ENCODE measurements around the gene KCNG1. TPM values are rescaled to one million over a fixed set of nuclear protein-coding genes. Genes with fewer than 3 reads are reported as not detected.
A peak's percentile ranks its signal among the peaks of the same experiment; 100 is the strongest.

Gene KCNG1
- total RNA-seq (ENCODE audit: low replicate concordance): 2.2 and 11.4 TPM in 2 replicates

DNA sequence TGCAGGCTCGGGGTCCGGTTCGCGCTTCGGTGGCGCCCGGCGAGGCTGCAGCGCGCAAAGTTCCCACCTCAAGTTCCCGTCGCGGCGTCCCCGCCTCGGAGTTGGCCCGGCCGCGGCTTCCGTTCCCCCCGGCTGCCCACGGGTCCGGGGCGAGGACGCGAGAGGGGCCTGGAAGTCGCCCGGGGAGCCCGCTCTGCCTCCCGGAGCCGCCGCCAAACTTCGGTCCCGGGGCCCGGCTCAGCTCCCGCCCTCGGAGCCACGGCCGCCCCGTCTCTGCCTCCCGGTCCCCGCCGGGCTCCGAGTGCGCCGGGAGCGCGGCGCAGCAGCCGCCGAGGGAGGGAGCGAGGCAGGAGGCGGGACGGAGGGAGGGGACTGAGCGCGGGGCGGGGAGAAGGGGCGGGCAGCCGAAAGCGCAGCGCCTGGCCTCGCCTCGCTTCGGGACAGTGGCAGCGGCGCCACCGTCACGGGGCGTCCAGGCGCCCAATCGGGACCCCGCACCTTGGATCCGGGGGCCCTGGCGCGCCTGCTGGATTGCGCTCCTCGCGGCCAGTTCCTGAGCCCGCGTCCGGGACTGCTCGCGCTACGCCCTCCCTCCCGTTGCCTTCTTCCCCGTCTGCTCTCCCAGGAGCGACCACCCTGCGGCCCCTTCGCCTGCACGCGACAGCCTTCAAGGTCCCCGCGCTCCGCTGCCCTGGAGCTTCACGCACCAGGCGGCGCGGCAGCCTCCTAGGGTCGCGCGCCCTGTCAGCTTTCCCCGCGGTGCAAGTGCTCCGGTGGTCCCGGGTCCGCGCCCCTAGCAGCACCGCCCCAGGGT, at the start of gene KCNG1:
KCNG1 (minus strand) TSS at position 305 of the 814 bp plus-strand sequence. CDS start 12,769 bp downstream, outside the sequence.
- Histone ChIP-seq H3K4me2 (peak within 1 kb of the TSS; percentile 84), H3K9me3 (ENCODE audit: low read depth) (no peaks in the 10 kb centered on the region), H3K27ac (no peak within 1 kb of the TSS), H3F3A (ENCODE audit: low read depth) (peaks cover 23% of the 10 kb centered on the region), H3K27me3 (peaks cover 75% of the 10 kb centered on the region), H3K79me2 (ENCODE audit: low read depth) (no peaks in the 10 kb centered on the region), H4K20me1 (ENCODE audit: low read depth) (no peaks in the 10 kb centered on the region), H3K36me3 (no peaks in the 10 kb centered on the region), H2AFZ (replicated peaks) (peak within 1 kb of the TSS; percentile 87), H3K4me3 (peak within 1 kb of the TSS; percentile 54), H3K4me1 (peaks cover 38% of the 10 kb centered on the region), H3K9ac (no peak within 1 kb of the TSS)
- Mint-ChIP-seq H3K27ac (no peak within 1 kb of the TSS), H3K4me1 (peaks cover 51% of the 10 kb centered on the region), H3K4me3 (peak within 1 kb of the TSS; percentile 85), H3K36me3 (peaks cover 2% of the 10 kb centered on the region), H3K27me3 (ENCODE audit: insufficient read depth, low read depth) (peaks cover 38% of the 10 kb centered on the region), H3K9me3 (no peaks in the 10 kb centered on the region)
- peak; percentile 93 for DNase-seq (ENCODE audit: low spot score)
- TF ChIP-seq, protein P1, sequence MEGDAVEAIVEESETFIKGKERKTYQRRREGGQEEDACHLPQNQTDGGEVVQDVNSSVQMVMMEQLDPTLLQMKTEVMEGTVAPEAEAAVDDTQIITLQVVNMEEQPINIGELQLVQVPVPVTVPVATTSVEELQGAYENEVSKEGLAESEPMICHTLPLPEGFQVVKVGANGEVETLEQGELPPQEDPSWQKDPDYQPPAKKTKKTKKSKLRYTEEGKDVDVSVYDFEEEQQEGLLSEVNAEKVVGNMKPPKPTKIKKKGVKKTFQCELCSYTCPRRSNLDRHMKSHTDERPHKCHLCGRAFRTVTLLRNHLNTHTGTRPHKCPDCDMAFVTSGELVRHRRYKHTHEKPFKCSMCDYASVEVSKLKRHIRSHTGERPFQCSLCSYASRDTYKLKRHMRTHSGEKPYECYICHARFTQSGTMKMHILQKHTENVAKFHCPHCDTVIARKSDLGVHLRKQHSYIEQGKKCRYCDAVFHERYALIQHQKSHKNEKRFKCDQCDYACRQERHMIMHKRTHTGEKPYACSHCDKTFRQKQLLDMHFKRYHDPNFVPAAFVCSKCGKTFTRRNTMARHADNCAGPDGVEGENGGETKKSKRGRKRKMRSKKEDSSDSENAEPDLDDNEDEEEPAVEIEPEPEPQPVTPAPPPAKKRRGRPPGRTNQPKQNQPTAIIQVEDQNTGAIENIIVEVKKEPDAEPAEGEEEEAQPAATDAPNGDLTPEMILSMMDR (IDR thresholded peaks at IDR 0.05): peak; percentile 19
- TF ChIP-seq EZH2phosphoT487 (IDR thresholded peaks at IDR 0.05): peak; percentile 19
- TF ChIP-seq EZH2 (IDR thresholded peaks at IDR 0.05): peak; percentile 79

- no peak for TF ChIP-seq EZH2 (IDR thresholded peaks at IDR 0.05)
- TF ChIP-seq, protein P1 (IDR thresholded peaks at IDR 0.05): no peak
- no peak for TF ChIP-seq EZH2phosphoT487 (IDR thresholded peaks at IDR 0.05)
- H3K36me3 Mint-ChIP-seq: no peaks in the 10 kb centered on the region
- H4K20me1 ChIP-seq (ENCODE audit: low read depth): no peaks in the 10 kb centered on the region
- H2AFZ ChIP-seq (replicated peaks): peak overlapping the region; percentile 22
- no peaks in the 10 kb centered on the region for H3K9me3 ChIP-seq (ENCODE audit: low read depth)
- no peak overlapping the region for H3K4me3 Mint-ChIP-seq
- H3K79me2 ChIP-seq (ENCODE audit: low read depth): no peaks in the 10 kb centered on the region
- H3K4me2 ChIP-seq: no peak overlapping the region
- H3K4me3 ChIP-seq: no peak overlapping the region
- H3K9me3 Mint-ChIP-seq: no peaks in the 10 kb centered on the region
- H3K27ac ChIP-seq: no peak overlapping the region
- no peaks in the 10 kb centered on the region for H3K4me1 ChIP-seq
- no peaks in the 10 kb centered on the region for H3F3A ChIP-seq (ENCODE audit: low read depth)
- peaks cover 10% of the 10 kb centered on the region for H3K27me3 Mint-ChIP-seq (ENCODE audit: insufficient read depth, low read depth)
- H3K9ac ChIP-seq: no peak overlapping the region
- no peaks in the 10 kb centered on the region for H3K27me3 ChIP-seq
- DNase-seq (ENCODE audit: low spot score): no peak
- H3K36me3 ChIP-seq: no peaks in the 10 kb centered on the region
- peaks cover 28% of the 10 kb centered on the region for H3K4me1 Mint-ChIP-seq
- H3K27ac Mint-ChIP-seq: no peak overlapping the region
Measured at GRCh38 chr20:51070621-51071020, 47.7 kb upstream of the KCNG1 start.

DNA sequence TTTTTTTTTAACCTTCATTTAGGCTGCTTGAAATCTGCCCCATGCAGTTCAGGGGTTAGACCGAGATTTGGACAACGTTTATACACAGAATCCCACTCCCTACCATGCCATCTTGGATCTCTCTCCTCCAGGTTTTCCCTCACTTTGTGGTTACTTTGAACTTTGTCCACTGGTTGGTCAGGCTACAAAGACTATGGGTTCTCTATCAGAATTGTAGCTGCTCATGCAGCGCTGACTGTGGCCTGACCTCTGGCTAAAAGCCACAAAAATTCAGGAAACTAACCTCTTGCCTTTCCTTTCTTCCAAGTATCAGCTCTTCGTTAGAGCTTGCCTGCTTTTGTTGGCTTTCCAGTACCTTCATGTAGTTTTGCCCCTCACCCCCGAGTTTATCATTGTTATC, 44.9 kb upstream of the KCNG1 start:
- TF ChIP-seq, protein P1 (IDR thresholded peaks at IDR 0.05): no peak
- TF ChIP-seq EZH2phosphoT487 (IDR thresholded peaks at IDR 0.05) (no peak), EZH2 (IDR thresholded peaks at IDR 0.05) (no peak)
- no peak overlapping the region for H3K27ac Mint-ChIP-seq

More for the DNA sequence above, 44.9 kb upstream of the KCNG1 start:
- H3K4me2 ChIP-seq: no peak overlapping the region
- Mint-ChIP-seq H3K27me3 (ENCODE audit: insufficient read depth, low read depth) (peaks cover 5% of the 10 kb centered on the region), H3K4me1 (peaks cover 12% of the 10 kb centered on the region), H3K36me3 (no peaks in the 10 kb centered on the region), H3K4me3 (no peak overlapping the region), H3K9me3 (no peaks in the 10 kb centered on the region)
- no peaks in the 10 kb centered on the region for H3F3A ChIP-seq (ENCODE audit: low read depth)
- no peaks in the 10 kb centered on the region for H3K36me3 ChIP-seq
- H3K4me1 ChIP-seq: no peaks in the 10 kb centered on the region
- H3K27ac ChIP-seq: no peak overlapping the region
- H4K20me1 ChIP-seq (ENCODE audit: low read depth): no peaks in the 10 kb centered on the region
- H3K9me3 ChIP-seq (ENCODE audit: low read depth): no peaks in the 10 kb centered on the region
- no peak overlapping the region for H3K9ac ChIP-seq
- no peaks in the 10 kb centered on the region for H3K27me3 ChIP-seq
- no peak for DNase-seq (ENCODE audit: low spot score)
- H3K79me2 ChIP-seq (ENCODE audit: low read depth): no peaks in the 10 kb centered on the region
- H3K4me3 ChIP-seq: no peak overlapping the region
- H2AFZ ChIP-seq (replicated peaks): peak overlapping the region; percentile 51
